G401 (cell line): ENCODE measurements around the gene HIF3A. TPM values are rescaled to one million over a fixed set of nuclear protein-coding genes. Genes with fewer than 3 reads are reported as not detected.
A peak's percentile ranks its signal among the peaks of the same experiment; 100 is the strongest.
"Not testable (repeated sequence)": the region's sequence is repeated elsewhere in the genome, so short reads cannot be mapped to it uniquely, and the experiment has no call there.

Experiments used
- DNase-seq: peaks from one replicate; pipeline ENCODE4 v3.0.0-alpha.2; 2015; ENCODE audit warnings: low spot score
- in situ Hi-C: cut with HindIII; loops from 2 replicates; pipeline ENCODE4 v1.10.0; 2016; ENCODE audit warnings: low sequenced_read_pairs, mixed read lengths
- total RNA-seq: library from RNA; depleted of rRNA; stranded (reverse); fragments of >200 nt; shearing (Covaris generic); gene quantifications from 2 replicates; pipeline ENCODE4 v1.2.3, GENCODE V29; 2014

HIF3A gene
- total RNA-seq, 1 experiment from 2014 or later = not detected

DNA sequence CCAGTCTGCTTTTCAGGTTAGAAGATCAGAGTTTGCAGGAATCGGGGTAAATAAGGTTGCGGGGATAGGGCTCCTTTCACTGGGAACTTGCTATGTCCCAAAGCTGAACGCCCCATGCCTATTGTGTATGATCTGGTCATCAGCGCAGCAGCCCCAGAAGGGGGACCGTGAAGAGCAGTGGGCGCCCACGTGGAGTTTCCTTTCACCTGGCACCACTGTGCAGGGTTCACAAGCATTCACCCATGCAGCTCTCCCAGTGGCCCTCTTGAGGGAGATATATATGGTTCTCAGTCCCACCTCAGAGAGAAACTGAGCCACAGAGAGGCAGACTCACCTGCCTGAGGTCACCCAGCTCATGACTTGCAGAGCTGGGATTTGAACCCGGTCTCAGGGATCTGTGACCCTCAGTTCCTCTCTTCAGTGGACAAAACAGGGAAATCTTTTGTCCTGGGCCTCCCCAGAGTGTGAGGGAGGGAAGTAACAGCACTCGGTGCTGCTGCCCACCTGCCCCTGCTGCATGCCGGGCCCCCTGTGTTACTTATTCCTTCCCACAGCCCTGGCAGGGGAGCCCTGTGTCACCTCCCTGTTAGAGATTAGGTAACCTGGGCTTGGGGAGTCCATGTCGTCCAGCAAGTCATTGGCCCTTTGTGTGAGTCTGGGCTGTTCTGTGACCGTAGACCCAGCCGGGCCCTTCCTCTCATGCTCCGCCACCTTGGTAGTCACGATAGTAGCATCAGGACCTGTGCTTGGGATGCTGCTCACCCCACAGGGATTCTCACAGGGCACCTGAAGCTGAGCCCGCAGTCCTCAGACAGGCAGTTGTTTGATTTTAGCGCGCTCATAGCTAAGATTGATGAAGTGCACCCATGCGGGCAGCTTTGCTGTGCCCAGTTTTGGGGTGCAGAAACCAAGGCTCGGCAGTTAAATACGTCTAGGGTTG lies 78.0 kb downstream of the HIF3A start:
- no peak for DNase-seq
- in situ Hi-C loops = no loop called here

DNA sequence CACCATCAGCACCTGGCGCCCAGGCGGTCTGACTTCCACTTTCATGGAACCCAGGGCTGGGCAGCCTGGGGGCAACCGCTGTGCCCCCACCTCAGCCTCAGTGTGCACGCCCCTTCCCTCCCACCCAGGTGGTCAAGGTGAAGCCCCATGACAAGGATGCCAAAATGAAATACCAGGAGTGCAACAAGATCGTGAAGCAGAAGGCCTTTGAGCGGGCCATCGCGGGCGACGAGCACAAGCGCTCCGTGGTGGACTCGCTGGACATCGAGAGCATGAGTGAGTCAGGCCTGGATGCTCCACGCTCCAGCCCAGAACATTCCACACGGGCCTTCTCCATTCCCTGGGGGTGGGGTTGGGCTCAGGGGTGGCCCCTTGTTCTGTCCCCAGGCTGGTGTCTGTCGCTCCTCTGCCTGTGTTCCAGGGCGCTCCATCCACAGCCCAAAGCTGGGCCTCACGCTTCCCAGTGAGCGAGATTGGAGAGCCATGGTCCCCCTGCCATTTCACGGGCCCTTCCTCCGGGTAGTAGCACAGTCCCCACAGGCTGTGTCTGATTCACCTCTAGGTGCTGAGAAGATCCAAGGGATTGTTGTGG lies 78.7 kb downstream of the HIF3A start:
- in situ Hi-C loops = not testable (repeated sequence)

DNA sequence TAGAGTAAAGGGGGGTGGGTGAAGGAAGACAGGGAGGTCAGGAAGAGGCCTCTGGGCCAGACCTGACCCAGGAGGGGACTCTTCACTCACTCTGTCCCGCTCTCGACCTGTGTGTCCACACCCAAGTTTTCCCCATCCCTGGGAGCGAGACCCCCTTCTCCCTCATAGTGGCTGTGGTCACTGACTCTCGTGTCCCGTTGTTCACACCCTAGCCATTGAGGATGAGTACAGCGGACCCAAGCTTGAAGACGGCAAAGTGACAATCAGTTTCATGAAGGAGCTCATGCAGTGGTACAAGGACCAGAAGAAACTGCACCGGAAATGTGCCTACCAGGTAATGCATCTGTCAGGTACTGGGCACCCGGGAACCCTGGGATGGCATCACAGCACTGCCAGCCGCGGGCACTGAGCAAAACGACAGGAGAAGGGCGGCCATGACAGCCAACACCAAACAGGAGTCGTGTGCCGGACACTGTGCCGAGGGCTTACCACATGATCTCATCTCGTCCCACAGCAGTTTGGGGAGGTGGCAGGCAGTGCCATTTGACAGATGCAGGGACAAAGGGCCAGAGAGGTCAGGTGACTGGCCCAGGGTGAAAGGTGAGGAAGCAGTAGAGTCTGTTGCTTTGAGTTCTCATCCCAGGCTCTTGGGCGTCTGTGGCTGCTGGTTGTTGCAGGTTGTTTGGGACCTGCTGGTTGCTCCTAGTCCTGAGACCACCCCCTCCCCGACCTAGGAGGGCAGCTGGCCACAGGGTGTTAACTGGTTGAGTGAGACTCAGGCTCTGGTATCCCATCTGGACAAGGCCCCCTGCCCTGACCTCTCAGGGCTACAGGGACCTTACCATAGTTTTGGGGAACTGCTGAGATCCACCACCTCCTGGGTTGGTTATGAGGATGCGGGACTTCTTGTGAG lies 79.7 kb downstream of the HIF3A start:
- in situ Hi-C loops = no loop called here
- no peak for DNase-seq

More for the DNA sequence above, 78.7 kb downstream of the HIF3A start:
- DNase-seq = not testable (repeated sequence)

DNA sequence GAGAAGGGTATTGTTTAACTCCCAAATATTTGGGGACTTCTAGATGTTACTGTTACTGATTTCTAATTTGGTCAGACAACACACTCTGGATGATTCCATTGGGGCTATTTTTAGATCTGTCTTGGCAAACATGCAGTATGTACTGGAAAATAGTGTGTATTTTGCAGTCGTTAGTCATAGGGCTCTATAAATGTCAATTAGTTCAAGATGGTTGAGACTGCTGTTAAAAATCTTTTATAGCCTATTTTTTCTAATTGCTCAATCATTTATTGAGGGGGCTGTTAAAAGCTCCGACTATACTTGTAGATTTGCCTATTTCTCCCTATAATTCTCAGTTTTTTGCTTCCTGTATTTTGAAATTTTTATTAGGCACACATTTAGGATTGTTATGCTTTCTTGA lies 81.4 kb downstream of the HIF3A start:
- peak; percentile 51 for DNase-seq
- in situ Hi-C loops = no loop called here

DNA sequence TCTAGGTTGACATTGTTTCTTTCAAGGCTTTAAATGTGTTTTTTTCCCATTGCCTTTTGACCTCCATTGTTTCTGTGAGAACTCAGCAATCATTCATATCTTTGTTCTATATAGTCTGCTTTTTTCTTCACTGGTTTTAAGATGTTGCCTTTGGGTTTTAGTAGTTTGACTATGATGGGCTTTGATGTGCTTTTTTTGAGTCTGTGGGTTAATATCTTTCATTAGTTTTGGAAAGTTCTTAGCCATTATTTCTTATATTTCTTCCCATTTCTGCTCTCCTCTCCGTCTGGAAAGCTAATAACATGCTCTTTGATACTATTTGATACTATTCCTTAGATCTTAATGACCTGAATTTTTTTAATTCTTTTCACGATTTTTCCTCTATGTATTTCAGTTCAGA lies 83.8 kb downstream of the HIF3A start:
- in situ Hi-C loops = no loop called here
- DNase-seq = no peak

DNA sequence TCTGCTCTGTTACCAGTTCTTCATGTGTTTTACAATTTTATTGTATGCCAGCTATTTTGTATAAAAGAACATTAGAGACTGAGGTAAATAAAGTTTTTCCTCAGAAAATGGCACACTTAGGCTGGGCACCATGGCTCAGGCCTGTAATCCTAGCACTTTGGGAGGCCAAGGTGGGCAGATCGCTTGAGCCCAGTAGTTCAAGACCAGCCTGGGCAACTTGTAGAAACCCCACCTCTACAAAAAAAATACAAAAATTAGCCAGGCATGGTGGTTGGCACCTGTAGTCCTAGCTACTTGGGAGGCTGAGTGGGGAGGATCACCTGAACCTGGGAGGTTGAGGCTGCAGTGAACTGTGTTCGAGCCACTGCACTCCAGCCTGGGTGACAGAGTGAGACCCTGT lies 84.5 kb downstream of the HIF3A start:
- DNase-seq = no peak
- in situ Hi-C loops = no loop called here

DNA sequence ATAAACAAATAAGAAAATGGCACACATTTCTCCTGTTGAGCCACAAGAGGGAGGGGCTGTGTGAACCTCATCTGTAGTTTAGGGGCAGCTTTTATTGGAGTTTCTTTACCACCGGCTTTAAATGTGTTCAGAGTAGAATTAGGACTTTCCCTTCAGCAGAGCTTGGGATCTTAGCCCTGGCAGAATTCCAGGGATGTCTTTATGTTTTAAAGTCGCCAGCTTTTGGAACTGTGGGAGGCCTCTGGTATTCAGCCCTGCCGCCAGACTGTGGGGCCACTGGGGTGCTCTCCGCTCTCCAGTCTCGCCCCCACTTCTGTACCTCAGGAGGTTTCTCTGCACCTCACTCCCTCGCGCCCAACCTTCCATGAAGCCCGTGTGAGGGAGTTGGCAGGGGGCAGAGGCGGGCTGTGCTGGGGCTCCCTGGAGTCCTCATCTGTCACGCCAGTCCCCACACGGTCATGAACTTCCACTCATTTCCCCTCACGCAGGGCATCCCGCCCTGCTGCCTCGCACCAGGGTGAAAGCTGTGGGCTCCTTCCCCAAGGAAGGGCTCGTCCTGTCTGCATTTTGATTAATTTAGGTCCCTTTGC lies 85.0 kb downstream of the HIF3A start:
- DNase-seq = peak; percentile 55
- in situ Hi-C loops = no loop called here

DNA sequence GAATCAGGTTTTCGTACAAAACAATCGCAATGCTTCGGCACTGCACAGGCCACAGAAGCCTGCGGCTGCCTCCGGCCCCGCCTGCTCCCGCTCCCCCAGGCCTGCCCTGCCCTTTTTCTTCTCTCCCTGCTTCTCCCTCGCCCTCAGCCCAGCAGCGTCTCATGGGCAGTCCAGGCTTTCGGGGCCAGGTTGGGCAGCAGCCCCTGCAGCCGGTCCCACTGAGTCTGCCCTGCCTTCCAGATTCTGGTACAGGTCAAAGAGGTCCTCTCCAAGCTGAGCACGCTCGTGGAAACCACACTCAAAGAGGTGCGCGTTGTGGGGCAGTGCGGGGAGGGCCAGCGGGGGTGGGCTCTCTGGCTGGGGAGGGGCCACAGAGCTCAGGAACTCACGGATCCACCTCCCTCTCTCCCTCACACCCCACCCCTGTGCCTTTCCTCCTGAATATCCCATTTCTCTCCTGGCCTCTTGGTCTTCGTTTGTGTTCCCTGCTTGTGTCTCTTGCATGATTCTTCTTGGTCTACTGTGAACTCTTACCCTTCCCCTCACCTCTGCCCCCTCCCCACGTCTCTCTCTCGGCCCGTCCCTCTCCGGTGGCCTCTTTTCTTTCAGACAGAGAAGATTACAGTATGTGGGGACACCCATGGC lies 86.5 kb downstream of the HIF3A start:
- in situ Hi-C loops = no loop called here

DNA sequence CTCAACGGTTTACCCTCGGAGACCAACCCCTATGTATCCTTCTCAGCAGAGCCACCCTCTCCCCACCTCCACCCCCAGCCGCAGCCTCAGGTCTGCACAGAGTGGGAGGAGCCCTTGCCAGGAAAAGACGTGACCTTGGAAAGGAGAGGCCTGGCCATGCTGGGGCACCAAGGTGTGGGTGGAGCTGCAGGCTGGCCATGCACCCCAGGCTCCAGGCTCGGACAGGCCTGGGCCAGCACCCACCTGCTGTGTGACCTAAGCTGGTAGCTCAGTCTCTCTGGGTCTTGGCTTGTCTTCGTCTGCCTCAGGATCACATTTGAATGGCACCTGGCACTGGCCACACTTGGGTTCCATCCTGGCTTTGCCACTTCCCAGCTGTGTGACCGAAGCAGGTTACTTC lies 87.0 kb downstream of the HIF3A start:
- in situ Hi-C loops = no loop called here
- DNase-seq = no peak

More for the DNA sequence above, 86.5 kb downstream of the HIF3A start:
- DNase-seq = no peak

DNA sequence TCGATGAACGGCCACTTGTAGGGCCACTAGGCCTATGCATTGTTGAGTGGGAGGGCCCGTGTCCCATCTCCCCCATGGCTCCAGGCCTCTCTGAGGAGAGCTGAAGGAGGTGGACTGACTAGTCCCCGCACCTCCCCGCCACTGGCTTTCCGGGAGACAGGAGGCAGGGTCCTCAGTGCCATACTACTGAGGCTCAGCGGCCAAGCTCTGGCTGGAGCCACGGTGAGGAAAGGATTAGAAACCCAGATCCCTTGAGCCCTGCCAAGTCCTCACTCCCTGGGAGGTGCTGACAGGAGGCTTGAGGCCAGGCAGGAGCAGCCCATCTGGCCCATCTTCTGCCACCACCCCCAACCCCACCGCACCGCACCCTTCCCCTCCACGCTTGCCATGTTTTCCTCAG lies 87.6 kb downstream of the HIF3A start:
- in situ Hi-C loops = no loop called here
- DNase-seq = no peak

DNA sequence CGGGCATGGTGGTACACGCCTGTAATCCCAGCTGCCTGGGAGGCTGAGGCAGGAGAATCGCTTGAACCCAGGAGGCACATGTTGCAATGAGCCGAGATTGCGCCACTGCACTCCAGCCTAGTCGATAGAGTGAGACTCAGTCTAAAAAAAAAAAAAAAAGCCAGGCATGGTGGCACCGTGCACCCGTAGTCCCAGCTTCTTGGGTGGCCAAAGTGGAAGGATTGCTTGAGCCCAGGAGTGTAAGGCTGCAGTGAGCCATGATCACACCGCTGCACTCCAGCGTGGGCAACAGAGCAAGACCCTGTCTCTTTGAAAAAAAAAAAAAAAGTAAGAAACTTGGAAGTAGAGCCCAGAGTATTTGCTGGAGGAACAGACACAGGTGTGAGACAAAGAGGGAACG lies 88.8 kb downstream of the HIF3A start:
- DNase-seq = no peak
- in situ Hi-C loops = no loop called here

DNA sequence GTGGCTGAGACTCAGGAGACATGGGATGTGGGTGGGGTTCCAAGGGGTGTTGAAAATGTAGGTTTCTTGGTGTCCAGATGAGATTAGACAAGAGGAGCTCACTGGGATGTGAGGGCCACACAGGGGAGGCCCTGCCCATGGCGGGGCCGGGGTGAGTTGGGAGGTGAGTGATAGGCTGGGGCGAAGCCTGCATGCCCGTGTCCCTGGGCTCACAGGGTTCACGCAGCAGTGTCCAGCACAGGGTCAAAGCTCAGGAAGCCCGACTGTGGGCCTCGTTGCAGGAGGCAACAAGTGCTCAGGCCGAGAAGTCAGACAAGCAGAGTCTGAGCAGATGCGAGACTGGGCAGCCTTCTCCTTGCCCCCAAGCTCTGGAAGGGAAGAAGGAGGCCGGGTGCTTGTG lies 89.3 kb downstream of the HIF3A start:
- in situ Hi-C loops = no loop called here
- no peak for DNase-seq

DNA sequence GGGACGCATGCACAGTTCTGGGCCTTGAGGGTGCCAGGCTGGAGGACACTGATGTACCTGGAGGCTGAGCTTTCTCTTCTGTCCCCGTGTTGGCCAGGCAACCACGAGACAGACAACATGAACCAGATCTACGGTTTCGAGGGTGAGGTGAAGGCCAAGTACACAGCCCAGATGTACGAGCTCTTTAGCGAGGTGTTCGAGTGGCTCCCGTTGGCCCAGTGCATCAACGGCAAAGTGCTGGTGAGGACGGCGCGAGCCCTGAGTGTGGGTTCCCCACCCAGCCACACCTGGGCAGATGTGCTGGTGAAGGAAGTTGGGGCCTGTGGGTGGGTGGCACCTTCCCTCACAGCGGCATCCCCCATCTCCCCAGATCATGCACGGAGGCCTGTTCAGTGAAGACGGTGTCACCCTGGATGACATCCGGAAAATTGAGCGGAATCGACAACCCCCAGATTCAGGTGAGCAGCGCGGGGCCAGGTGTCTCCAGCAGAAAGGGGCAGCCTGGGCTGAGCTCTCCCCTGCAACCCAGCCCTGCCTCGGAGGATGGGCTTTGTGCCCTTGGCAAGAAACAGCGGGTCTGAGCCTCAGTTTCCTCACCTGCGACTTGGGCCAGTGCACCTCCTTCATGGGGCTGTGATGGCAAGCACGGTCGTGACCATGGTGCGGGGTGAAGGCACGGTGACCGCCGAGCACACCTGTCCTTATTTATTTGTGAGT lies 90.3 kb downstream of the HIF3A start:
- no peak for DNase-seq
- in situ Hi-C loops = no loop called here

DNA sequence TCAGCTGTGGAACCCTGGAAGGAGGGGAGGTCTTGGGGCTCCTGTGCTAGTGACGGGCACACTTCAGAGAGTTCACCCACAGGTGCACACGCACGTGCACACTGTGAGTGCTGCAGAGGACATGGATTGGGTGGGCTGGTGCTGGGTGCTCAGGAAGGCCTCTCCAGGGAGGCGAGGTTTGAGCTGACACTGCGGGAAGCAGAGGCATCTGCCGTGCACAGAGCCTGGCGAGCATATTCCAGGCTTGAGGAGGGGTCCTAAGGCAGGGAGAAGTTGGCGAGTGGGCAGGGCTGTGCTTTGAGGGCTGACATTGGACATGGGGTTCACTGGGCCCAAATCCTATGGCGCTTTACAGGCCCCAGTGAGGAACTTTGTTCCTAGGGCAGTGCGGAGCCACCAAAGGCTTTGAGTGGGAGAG lies 90.9 kb downstream of the HIF3A start:
- no peak for DNase-seq
- in situ Hi-C loops = no loop called here

DNA sequence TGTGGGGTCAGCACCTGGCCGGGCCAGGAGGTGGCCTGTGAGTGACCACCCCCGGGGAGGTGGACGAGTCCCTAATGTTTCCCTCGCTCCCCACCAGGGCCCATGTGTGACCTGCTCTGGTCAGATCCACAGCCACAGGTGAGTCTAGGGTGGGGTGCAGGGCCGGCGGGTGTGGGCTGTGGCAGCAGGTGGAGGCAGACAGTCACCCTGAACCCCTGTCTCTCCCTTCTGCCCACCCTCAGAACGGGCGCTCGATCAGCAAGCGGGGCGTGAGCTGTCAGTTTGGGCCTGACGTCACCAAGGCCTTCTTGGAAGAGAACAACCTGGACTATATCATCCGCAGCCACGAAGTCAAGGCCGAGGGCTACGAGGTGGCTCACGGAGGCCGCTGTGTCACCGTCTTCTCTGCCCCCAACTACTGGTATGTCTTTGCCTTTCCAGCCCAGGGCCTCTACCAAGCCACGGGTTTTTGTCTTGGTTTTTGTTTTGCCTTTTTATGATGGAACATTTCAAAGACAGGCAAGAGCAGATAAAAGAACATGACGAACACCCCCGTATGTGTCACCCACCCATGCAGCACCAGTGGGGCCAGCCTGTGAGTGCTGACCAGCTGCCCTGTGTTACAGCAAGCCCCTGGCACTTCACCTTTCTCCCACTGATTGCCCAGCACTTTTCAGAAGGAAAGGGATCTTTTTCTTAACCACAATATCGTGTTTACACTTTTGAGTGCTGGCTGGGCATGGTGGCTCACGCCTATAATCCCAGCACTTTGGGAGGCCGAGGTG lies 91.7 kb downstream of the HIF3A start:
- no peak for DNase-seq
- in situ Hi-C loops = no loop called here

DNA sequence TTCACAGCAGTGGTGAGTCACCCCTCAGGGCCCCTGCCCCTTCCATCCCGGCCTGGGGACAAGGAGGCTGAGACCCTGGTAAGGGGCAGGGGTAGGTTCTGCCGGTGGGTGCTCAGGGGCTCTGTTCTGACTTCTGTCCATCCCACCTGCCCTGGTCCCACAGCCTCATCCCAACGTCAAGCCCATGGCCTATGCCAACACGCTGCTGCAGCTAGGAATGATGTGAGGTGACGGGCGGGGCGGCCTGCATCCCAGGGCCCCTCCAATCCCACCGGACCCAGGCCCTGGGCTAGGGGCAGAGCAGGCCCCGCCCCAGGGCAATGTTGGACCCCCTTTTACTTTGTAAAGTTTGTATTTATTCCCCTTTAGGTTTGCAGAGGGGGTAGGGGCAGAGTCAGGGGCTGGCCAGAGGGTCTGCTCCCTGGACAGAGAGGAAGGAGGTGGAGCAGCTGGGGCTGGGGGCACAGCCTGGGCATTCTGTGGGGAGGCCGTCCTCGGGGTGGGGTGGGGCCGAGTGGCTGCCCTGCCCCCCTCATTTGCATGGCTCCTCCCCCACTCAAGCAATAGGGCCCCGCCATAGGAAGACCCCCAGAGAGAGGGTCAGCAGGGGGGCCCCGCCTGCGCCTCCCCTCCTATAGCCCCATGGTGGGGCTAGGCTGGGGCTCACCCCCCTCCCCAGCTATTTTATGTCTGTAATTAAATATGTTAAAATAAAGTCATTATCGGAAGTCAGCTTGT lies 93.4 kb downstream of the HIF3A start:
- no peak for DNase-seq
- in situ Hi-C loops = no loop called here

DNA sequence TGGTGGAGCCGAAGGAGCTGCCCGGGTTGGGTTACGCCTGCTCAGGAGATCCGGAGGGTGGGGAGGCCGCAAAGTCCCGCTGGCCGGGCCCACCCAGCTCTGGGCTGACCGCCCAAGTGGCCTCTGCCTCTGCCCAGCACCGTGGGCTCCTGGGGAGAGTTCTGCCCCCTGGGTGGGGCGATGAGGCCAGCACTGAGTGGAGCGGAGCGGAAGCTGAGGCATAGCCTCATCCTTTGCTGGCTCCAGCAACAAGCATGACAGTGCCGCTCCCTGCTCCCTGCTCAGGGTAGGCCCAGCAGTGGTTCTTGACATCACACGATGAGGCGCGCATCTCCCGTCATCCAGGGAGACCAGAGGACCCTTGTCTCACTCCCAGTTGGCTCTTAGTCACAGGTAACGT lies 94.0 kb downstream of the HIF3A start:
- no peak for DNase-seq
- in situ Hi-C loops = no loop called here
